Thyroid gland (tissue), 4 donors: ENCODE data around the gene HSPA1L. TPM values are rescaled to one million over a fixed set of nuclear protein-coding genes. Genes with fewer than 3 reads are reported as not detected.
"Not testable (repeated sequence)": the region's sequence is repeated elsewhere in the genome, so short reads cannot be mapped to it uniquely, and the experiment has no call there.

ENCODE experiments used
- DNase-seq, 2 donors: peaks; one replicate each; pipeline ENCODE4 v3.0.0-alpha.2; 2019
- H3K27ac ChIP-seq, 3 donors: fragments of 200-600 bp; sonication (generic); 1 replicate in 2 of 3; 2 replicates in 1 of 3; pipeline ENCODE4 v1.5.1; 2016 to 2019; ENCODE audit warnings: mild to moderate bottlenecking in 1 of 3, moderate library complexity in 1 of 3
- H3K27me3 ChIP-seq: fragments of 200-600 bp; sonication (generic); one replicate; pipeline ENCODE4 v1.5.1; 2019
- H3K36me3 ChIP-seq, 2 donors: fragments of 200-600 bp; sonication (generic); one replicate each; pipeline ENCODE4 v1.5.1; 2016 to 2019
- H3K4me1 ChIP-seq, 2 donors: fragments of 200-600 bp; sonication (generic); one replicate each; pipeline ENCODE4 v1.5.1; 2017 to 2019
- H3K4me3 ChIP-seq, 3 donors: fragments of 200-600 bp; sonication (generic); replicated peaks in 1 of 3; 1 replicate in 2 of 3; 2 replicates in 1 of 3; pipeline ENCODE4 v1.5.1; 2016; ENCODE audit warnings: mild to moderate bottlenecking in 1 of 3
- H3K9me3 ChIP-seq: fragments of 200-600 bp; sonication (generic); one replicate; pipeline ENCODE4 v1.5.1; 2017
- CTCF ChIP-seq, 6 experiments: fragments of 200-600 bp in 3 of 6; fragments of 450-650 bp in 3 of 6; sonication (generic) in 3 of 6; IDR thresholded peaks; one replicate each; pipeline ENCODE4 v1.5.1; 2016 to 2019; ENCODE audit warnings: antibody characterized with exemption in 6 of 6, mild to moderate bottlenecking in 2 of 6, inconsistent platforms in 1 of 6, moderate library complexity in 1 of 6
- POLR2A ChIP-seq, 2 donors: fragments of 450-650 bp; IDR thresholded peaks; one replicate each; pipeline ENCODE4 v1.6.1; 2017; ENCODE audit warnings: antibody characterized with exemption in 2 of 2, mild to moderate bottlenecking in 2 of 2, moderate library complexity in 1 of 2
- WGBS, 2 donors: methylation state at CpG; one replicate each; pipeline ENCODE4 v1.1.5; 2017; 5-methylcytosine and 5-hydroxymethylcytosine counted together
- intact Hi-C: fragments of 100-400 bp; cut with DNase I; formaldehyde crosslinking; loops from one replicate; pipeline ENCODE4 v1.15.1; 2023
- total RNA-seq, 4 donors: library from RNA; depleted of rRNA; stranded (reverse); fragments of >200 nt; gene quantifications; one replicate each; pipeline ENCODE4 v1.2.3, GENCODE V29; 2016

Gene HSPA1L
- total RNA-seq, 4 donors from 2014 or later: 3.5 to 4.1 (median 3.9) TPM

- no peaks in the 10 kb centered on the region for H3K9me3 ChIP-seq
- no peaks in the 10 kb centered on the region for H3K27me3 ChIP-seq
- no peak overlapping the region for H3K27ac ChIP-seq
- intact Hi-C loops: no loop called here
- whole genome bisulfite sequencing, 2 donors: 93 to 95% methylated on average over 12 of the region's 12 CpGs
- DNase-seq: no peak
- H3K4me1 ChIP-seq: peaks cover 12 to 18% of the 10 kb centered on the region in 2 donors
- no peaks in the 10 kb centered on the region for H3K36me3 ChIP-seq
- no peak for TF ChIP-seq CTCF (IDR thresholded peaks at IDR 0.05)
- TF ChIP-seq POLR2A (IDR thresholded peaks at IDR 0.05): no peak
- no peak overlapping the region for H3K4me3 ChIP-seq
These were observed 3.4 kb downstream of the HSPA1L start for GRCh38 chr6:31811645-31812044.

- H3K27ac ChIP-seq, H3K9me3 ChIP-seq, H3K4me3 ChIP-seq, H3K36me3 ChIP-seq, DNase-seq, intact Hi-C loops, H3K27me3 ChIP-seq: not testable (repeated sequence)
- peaks cover 7 to 22% of the 10 kb centered on the region in 2 donors for H3K4me1 ChIP-seq
- WGBS, 2 donors: 92 to 94% methylated on average over 10 of the region's 10 CpGs
These were observed 6.5 kb downstream of the HSPA1L start for GRCh38 chr6:31808599-31808998.

- Histone ChIP-seq H3K4me1 (peaks cover 4 to 17% of the 10 kb centered on the region in 2 donors), H3K36me3 (no peaks in the 10 kb centered on the region), H3K27me3 (no peaks in the 10 kb centered on the region), H3K27ac (peak within 1 kb of the TSS; percentile 86 to 97 (median 93)), H3K9me3 (no peaks in the 10 kb centered on the region), H3K4me3 (peak within 1 kb of the TSS; percentile 53 to 66 (median 57))
- TF ChIP-seq POLR2A (IDR thresholded peaks at IDR 0.05): peak in 1 of 2 donors; percentile 97
- TF ChIP-seq CTCF (IDR thresholded peaks at IDR 0.05): peak in 3 of 6 experiments; percentile 3 to 24 (median 13)
- peak; percentile 98 for DNase-seq
- 1% methylated on average over 47 to 49 of the region's 51 CpGs for WGBS, 2 donors
- intact Hi-C loops: no loop called here
These were observed 8.4 kb downstream of the HSPA1L start, which contains the start of gene LSM2 for GRCh38 chr6:31806470-31807272. Gene LSM2 (minus strand): TSS chr6:31806966. CDS start chr6:31806757, 209 bp downstream.

GRCh38 chr6:31805939-31806469 lies 9.1 kb downstream of the HSPA1L start:
- Histone ChIP-seq H3K4me3 (peak overlapping the region; percentile 53 to 66 (median 57)), H3K9me3 (no peaks in the 10 kb centered on the region), H3K27ac (peak overlapping the region; percentile 85 to 97 (median 93)), H3K36me3 (no peaks in the 10 kb centered on the region), H3K4me1 (peaks cover 4 to 17% of the 10 kb centered on the region in 2 donors), H3K27me3 (no peaks in the 10 kb centered on the region)
- TF ChIP-seq POLR2A (IDR thresholded peaks at IDR 0.05): no peak
- no peak for TF ChIP-seq CTCF (IDR thresholded peaks at IDR 0.05)
- no peak for DNase-seq
- 15 to 16% methylated on average over 7 of the region's 7 CpGs for WGBS, 2 donors
- intact Hi-C loops: no loop called here

- DNase-seq, H3K27ac ChIP-seq, H3K9me3 ChIP-seq, intact Hi-C loops, H3K27me3 ChIP-seq, H3K4me3 ChIP-seq, H3K36me3 ChIP-seq: not testable (repeated sequence)
- H3K4me1 ChIP-seq: peaks cover 6 to 13% of the 10 kb centered on the region in 2 donors
- WGBS, 2 donors: 94 to 96% methylated on average over 8 of the region's 8 CpGs
These were observed 13.8 kb downstream of the HSPA1L start for GRCh38 chr6:31801031-31801927.
